ENCODE results near the gene CNTFR. TPM values are rescaled to one million over a fixed set of nuclear protein-coding genes. Genes with fewer than 3 reads are reported as not detected.

The CNTFR gene
- total RNA-seq, 2 donors from 2014 or later = 1.6 to 16.8 TPM

DNA sequence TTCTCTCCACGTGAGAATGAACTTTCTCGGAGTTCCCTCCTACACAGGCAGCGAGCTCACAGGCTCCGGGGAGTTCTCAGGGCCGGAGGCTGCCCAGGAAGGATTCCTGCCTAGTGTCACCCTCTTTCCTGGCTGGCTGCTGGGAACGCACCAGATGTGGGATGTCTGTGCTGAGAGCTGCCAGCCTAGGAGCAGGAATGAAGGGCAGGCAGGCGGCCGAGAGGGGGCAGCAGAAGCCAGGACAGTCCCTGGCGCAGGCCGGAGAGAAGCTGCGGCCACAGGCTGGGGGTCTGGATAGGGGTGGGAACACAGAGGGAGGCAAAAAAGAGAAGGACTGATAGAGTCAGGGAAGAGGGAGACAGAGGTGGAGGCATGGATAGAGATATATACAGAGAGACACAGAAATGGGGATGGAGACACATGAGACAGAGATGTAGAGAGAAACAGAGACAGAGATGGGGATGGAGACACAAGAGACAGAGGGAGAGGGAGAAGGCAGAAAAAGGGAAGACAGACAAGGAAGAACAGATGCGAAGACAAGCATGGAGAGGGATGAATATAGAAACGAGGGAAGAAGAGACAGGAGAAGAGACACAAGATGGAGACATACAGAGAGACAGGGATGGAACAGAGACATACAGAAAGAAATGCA, 41.4 kb downstream of the CNTFR start:
- H3K36me3 ChIP-seq (replicated peaks in 1 of 2; ENCODE audit: insufficient read depth in 1 of 2, low read depth in 2 of 2) = no peaks in the 10 kb centered on the region
- H3K27ac ChIP-seq = no peak overlapping the region
- WGBS, 2 donors = 6 to 13% methylated on average over 9 to 13 of the region's 13 CpGs
- H3K9me3 ChIP-seq = no peaks in the 10 kb centered on the region
- no peaks in the 10 kb centered on the region for H3K27me3 ChIP-seq
- intact Hi-C loops (cut with DNase I) = no loop called here
- peaks cover 13% of the 10 kb centered on the region for H3K4me1 ChIP-seq
- DNase-seq (peak; percentile 82 to 91 (median 89)), ATAC-seq (peak; percentile 88)
- no peak overlapping the region for H3K4me3 ChIP-seq
- TF ChIP-seq CTCF (IDR thresholded peaks at IDR 0.05) = peak; percentile 73 to 95 (median 88)
- no peak for TF ChIP-seq POLR2A (IDR thresholded peaks at IDR 0.05)

DNA sequence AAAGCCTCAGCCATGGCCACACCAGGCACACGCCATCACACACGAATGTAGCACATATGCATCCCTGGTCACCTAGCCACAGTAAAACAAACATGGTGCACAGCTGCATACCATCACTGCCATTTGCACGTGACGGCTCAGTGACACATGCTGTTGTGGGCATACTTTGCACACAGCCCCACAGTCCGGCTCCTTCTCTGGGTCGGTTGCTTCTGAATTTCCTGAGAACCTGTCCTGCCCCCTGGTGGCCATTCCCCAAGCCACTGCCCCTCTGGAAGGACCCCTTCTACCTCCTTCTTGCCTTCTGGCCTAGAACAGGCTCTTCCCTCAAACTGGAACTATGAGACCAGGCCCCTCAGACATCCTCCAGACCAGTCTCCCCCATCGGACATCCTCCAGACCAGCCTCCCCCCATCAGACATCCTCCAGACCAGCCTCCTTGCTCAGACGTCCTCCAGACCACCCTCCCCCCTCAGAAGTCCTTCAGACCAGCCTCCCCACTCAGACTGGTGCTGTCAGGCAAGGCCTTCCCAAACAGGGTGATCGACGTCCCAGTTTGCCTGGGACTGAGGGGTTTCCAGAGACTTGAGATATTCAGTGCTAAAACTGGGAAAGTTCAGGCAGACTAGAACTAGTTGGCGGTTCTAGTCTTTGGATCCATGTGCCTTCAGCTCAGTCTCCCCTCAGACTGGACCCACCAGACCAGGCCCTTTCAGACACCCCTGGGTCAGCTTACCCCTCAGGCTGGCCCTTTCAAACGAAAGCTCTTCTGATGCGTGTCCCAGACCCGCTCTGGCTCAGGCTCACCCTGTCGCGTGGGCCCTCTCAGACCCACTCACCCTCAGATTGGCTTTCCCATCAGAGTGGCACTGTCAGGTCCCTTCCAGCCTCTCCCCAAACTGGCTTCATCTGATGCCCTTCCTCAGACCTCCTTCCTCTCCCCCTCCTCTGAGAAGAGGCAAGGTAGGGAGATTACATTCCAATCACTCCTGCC, 42.4 kb downstream of the CNTFR start:
- intact Hi-C loops (cut with DNase I) = no loop called here
- ATAC-seq = peak; percentile 30
- no peak overlapping the region for H3K4me3 ChIP-seq

DNA sequence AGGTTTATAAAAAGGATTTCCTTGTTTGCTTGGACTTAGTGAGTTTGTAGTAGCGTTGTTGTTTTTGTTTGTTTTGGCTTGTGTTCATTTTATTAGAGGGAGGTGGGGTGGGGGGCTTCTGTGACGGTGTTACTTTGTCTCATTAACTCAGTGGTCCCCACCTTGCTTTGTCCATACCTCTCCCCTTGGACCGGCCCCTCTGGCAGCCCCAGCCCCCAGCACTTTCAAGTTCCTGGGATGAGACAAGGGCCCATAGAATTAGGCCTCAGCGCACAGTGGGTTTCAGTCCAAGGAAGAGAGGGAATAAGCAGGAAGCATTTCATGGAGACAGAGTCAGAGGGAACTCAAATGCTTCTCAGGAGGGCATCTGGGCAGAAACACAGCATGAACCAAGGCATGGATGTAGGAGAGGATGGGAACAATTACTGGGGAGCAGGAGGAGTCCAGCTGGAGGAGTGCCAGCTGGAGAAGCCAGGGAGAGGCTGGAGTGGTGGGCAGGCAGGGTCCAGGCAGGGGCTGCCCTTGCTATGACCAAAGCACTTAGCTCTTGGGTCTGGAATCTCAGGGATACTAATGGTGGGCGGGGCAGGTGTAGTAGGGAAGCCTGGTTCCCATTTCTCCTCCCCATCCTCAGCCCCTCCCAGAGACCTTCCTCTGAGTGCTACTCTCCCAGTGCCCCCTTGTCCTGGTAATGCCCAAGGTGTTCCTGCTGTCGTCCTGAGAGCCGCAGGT, 43.3 kb downstream of the CNTFR start:
- WGBS, 2 donors = 82 to 84% methylated on average over 5 to 7 of the region's 7 CpGs
- intact Hi-C loops (cut with DNase I) = no loop called here
- H3K9me3 ChIP-seq = no peaks in the 10 kb centered on the region
- H3K27ac ChIP-seq = no peak overlapping the region
- no peak for TF ChIP-seq CTCF (IDR thresholded peaks at IDR 0.05)
- no peak for TF ChIP-seq POLR2A (IDR thresholded peaks at IDR 0.05)
- ATAC-seq (no peak), DNase-seq (no peak)
- no peaks in the 10 kb centered on the region for H3K27me3 ChIP-seq
- H3K36me3 ChIP-seq (replicated peaks in 1 of 2; ENCODE audit: insufficient read depth in 1 of 2, low read depth in 2 of 2) = no peaks in the 10 kb centered on the region
- H3K4me3 ChIP-seq = no peak overlapping the region
- peaks cover 13% of the 10 kb centered on the region for H3K4me1 ChIP-seq

More for the DNA sequence above, 42.4 kb downstream of the CNTFR start:
- H3K27me3 ChIP-seq = no peaks in the 10 kb centered on the region
- TF ChIP-seq POLR2A (IDR thresholded peaks at IDR 0.05) (no peak), CTCF (IDR thresholded peaks at IDR 0.05) (peak; percentile 23 to 54 (median 44))
- no peak overlapping the region for H3K27ac ChIP-seq
- DNase-seq = peak; percentile 48 to 65 (median 56)
- WGBS, 2 donors = 60 to 65% methylated on average over 11 to 16 of the region's 16 CpGs
- H3K36me3 ChIP-seq (replicated peaks in 1 of 2; ENCODE audit: insufficient read depth in 1 of 2, low read depth in 2 of 2) = no peaks in the 10 kb centered on the region
- no peaks in the 10 kb centered on the region for H3K9me3 ChIP-seq
- peaks cover 13% of the 10 kb centered on the region for H3K4me1 ChIP-seq

- H3K27ac ChIP-seq = no peak overlapping the region
- H3K36me3 ChIP-seq (replicated peaks in 1 of 2; ENCODE audit: insufficient read depth in 1 of 2, low read depth in 2 of 2) = no peaks in the 10 kb centered on the region
- ATAC-seq (no peak), DNase-seq (no peak)
- no peaks in the 10 kb centered on the region for H3K9me3 ChIP-seq
- no peak for TF ChIP-seq POLR2A (IDR thresholded peaks at IDR 0.05)
- no peak for TF ChIP-seq CTCF (IDR thresholded peaks at IDR 0.05)
- H3K27me3 ChIP-seq = no peaks in the 10 kb centered on the region
- H3K4me1 ChIP-seq = peaks cover 13% of the 10 kb centered on the region
- intact Hi-C loops (cut with DNase I) = no loop called here
- WGBS, 2 donors = 94 to 96% methylated on average over 6 of the region's 6 CpGs
- H3K4me3 ChIP-seq = no peak overlapping the region
These were observed 44.0 kb downstream of the CNTFR start for GRCh38 chr9:34545497-34545896.

Measured in body of pancreas (tissue), 4 donors.